ENCODE data around the gene NR5A1. TPM values are rescaled to one million over a fixed set of nuclear protein-coding genes. Genes with fewer than 3 reads are reported as not detected.

The NR5A1 gene
- total RNA-seq, 1 donor from 2014 or later = not detected

- no peak overlapping the region for H3K27ac ChIP-seq
- no peak for TF ChIP-seq CTCF (IDR thresholded peaks at IDR 0.05)
- ATAC-seq = no peak
- no peak overlapping the region for H3K4me3 ChIP-seq
- H3K9me3 ChIP-seq = no peaks in the 10 kb centered on the region
- H3K4me1 ChIP-seq = no peaks in the 10 kb centered on the region
- H3K27me3 ChIP-seq (ENCODE audit: low read depth) = no peaks in the 10 kb centered on the region
- intact Hi-C loops (cut with DNase I) = no loop called here
- DNase-seq = no peak
- peaks cover 9% of the 10 kb centered on the region for H3K36me3 ChIP-seq
Observed at GRCh38 chr9:124535846-124536245, 28.6 kb upstream of the NR5A1 start.

GRCh38 chr9:124532897-124533296 lies 25.7 kb upstream of the NR5A1 start:
- Histone ChIP-seq H3K4me3 (no peak overlapping the region), H3K36me3 (peaks cover 4% of the 10 kb centered on the region), H3K27ac (no peak overlapping the region), H3K27me3 (ENCODE audit: low read depth) (no peaks in the 10 kb centered on the region), H3K4me1 (no peaks in the 10 kb centered on the region), H3K9me3 (no peaks in the 10 kb centered on the region)
- DNase-seq (no peak), ATAC-seq (no peak)
- no peak for TF ChIP-seq CTCF (IDR thresholded peaks at IDR 0.05)
- intact Hi-C loops (cut with DNase I) = no loop called here

- no peak for ATAC-seq
- no peak overlapping the region for H3K4me3 ChIP-seq
- intact Hi-C loops (cut with DNase I) = no loop called here
Observed at GRCh38 chr9:124531115-124531514, 23.9 kb upstream of the NR5A1 start.

GRCh38 chr9:124530246-124530645 lies 23.0 kb upstream of the NR5A1 start:
- Histone ChIP-seq H3K4me3 (no peak overlapping the region), H3K36me3 (no peaks in the 10 kb centered on the region), H3K27ac (no peak overlapping the region), H3K4me1 (no peaks in the 10 kb centered on the region), H3K9me3 (no peaks in the 10 kb centered on the region), H3K27me3 (ENCODE audit: low read depth) (no peaks in the 10 kb centered on the region)
- intact Hi-C loops (cut with DNase I) = no loop called here
- DNase-seq = no peak
- TF ChIP-seq CTCF (IDR thresholded peaks at IDR 0.05) = no peak
- ATAC-seq = no peak

More at GRCh38 chr9:124531115-124531514, 23.9 kb upstream of the NR5A1 start:
- Histone ChIP-seq H3K36me3 (peaks cover 4% of the 10 kb centered on the region), H3K9me3 (no peaks in the 10 kb centered on the region), H3K4me1 (no peaks in the 10 kb centered on the region), H3K27me3 (ENCODE audit: low read depth) (no peaks in the 10 kb centered on the region), H3K27ac (no peak overlapping the region)
- DNase-seq = no peak
- TF ChIP-seq CTCF (IDR thresholded peaks at IDR 0.05) = no peak

GRCh38 chr9:124527781-124528180 lies 20.6 kb upstream of the NR5A1 start:
- Histone ChIP-seq H3K4me3 (no peak overlapping the region), H3K9me3 (no peaks in the 10 kb centered on the region), H3K27me3 (ENCODE audit: low read depth) (no peaks in the 10 kb centered on the region), H3K27ac (no peak overlapping the region), H3K4me1 (no peaks in the 10 kb centered on the region), H3K36me3 (no peaks in the 10 kb centered on the region)
- intact Hi-C loops (cut with DNase I) = no loop called here
- no peak for DNase-seq
- no peak for TF ChIP-seq CTCF (IDR thresholded peaks at IDR 0.05)
- no peak for ATAC-seq

- TF ChIP-seq CTCF (IDR thresholded peaks at IDR 0.05) = no peak
- H3K27ac ChIP-seq = no peak overlapping the region
- no peaks in the 10 kb centered on the region for H3K9me3 ChIP-seq
- no peak overlapping the region for H3K4me3 ChIP-seq
- DNase-seq = no peak
- no peak for ATAC-seq
- no peaks in the 10 kb centered on the region for H3K36me3 ChIP-seq
- H3K27me3 ChIP-seq (ENCODE audit: low read depth) = no peaks in the 10 kb centered on the region
- no peaks in the 10 kb centered on the region for H3K4me1 ChIP-seq
- intact Hi-C loops (cut with DNase I) = no loop called here
Observed at GRCh38 chr9:124526174-124526573, 19.0 kb upstream of the NR5A1 start.
